ENCODE measurements around the gene ZNF536.

DNA sequence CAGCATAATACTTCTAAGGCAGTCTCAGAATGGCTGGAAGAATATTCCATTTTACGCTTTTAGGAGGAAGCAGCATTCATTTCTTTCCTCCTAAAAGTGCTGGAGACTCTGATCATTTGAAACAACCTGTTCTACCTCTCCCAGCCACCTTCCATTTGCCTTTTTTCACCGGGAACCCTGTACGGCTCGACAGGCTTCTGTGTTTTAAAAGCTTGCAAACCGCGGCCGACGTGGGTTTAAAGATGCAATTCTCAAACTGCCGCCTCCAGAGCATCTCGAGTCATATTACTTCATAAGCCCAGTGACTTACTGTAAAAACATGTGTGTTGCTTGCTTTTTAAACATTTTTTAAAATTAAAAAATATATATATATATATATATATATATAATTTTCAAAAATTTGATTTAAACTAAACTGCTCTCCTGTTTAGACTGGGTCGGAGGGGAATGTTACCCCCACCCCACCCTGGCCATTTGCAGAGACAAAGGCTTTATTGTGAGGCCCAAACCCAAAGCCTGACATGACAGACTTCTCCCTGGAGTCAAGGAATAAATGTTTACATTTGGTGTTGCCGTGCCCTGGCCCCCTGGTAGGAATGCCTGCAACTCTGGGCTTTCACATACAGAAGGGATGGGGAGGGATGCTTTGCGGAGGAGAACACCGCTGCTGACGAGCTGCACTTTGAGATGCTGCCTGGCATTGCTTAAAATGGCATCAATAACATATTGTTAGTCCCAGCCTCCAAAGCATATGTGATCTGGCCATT, 30.4 kb downstream of the ZNF536 start:
- TF ChIP-seq, protein P1, sequence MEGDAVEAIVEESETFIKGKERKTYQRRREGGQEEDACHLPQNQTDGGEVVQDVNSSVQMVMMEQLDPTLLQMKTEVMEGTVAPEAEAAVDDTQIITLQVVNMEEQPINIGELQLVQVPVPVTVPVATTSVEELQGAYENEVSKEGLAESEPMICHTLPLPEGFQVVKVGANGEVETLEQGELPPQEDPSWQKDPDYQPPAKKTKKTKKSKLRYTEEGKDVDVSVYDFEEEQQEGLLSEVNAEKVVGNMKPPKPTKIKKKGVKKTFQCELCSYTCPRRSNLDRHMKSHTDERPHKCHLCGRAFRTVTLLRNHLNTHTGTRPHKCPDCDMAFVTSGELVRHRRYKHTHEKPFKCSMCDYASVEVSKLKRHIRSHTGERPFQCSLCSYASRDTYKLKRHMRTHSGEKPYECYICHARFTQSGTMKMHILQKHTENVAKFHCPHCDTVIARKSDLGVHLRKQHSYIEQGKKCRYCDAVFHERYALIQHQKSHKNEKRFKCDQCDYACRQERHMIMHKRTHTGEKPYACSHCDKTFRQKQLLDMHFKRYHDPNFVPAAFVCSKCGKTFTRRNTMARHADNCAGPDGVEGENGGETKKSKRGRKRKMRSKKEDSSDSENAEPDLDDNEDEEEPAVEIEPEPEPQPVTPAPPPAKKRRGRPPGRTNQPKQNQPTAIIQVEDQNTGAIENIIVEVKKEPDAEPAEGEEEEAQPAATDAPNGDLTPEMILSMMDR (IDR thresholded peaks at IDR 0.05; ENCODE audit: insufficient read depth, low read depth, low read length) = no peak
- no peak for TF ChIP-seq EZH2 (IDR thresholded peaks at IDR 0.05; ENCODE audit: insufficient read depth, low read length)

Data from astrocyte (in vitro differentiated cells and primary cell).